ENCODE results near the gene NUP43.
"Not testable (repeated sequence)": the region's sequence is repeated elsewhere in the genome, so short reads cannot be mapped to it uniquely, and the experiment has no call there.

The NUP43 gene

DNA sequence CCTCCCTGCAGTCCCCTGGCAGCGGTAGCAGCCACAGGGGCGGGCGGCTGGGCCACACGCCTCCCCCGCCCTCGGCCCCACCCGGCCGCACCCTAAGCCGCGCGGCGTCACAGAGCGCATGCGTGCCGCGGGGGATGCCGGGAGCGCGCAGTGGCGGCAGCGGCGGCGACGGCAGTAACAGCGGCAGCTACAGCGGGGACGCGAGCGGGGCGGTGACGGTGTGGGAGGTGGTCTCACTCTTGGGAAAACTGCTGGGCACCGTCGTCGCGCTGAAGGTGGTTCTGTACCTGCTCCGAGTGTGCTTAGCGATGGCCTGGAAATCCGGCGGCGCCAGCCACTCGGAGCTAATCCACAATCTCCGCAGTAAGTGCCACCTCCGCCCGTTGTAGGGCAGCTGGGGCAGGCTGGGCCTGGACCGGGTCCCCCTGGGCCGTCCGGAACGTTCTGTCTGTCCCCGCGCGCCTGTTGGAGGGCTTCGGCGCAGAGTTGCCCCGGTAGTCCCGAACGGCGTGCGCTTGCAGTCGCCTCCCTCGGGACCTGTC is 3.3 kb upstream of the NUP43 start, which contains the start of gene PCMT1:
Gene PCMT1, plus strand, starts transcription at position 148 of the 542 bp plus-strand sequence. Its CDS starts 161 bp downstream, at position 309.
- peak; percentile 74 to 87 (median 83) for DNase-seq (ENCODE audit: low read depth in 3 of 3, low spot score in 1 of 3)

- not testable (repeated sequence) for DNase-seq (ENCODE audit: low read depth in 3 of 3, low spot score in 1 of 3)
Measured at GRCh38 chr6:149749082-149749593, 2.8 kb upstream of the NUP43 start.

DNA sequence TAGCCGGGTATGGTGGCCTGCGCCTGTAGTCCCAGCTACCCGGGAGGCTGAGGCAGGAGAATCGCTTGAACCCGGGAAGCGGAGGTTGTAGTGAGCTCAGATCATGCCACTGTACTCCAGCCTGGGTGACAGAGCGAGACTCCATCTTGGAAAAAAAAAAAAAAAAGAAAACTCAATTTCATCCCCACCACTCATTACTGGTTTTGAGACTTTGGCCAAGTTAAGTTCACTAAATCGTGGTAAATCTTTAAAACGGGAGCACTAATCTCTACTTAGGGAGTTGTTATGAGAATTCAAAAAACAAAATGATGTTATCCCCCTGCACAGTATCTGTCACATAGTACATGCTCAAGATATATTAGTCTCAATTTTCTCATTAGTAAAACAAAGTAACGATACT is 1.1 kb downstream of the NUP43 start:
- not testable (repeated sequence) for DNase-seq (ENCODE audit: low read depth in 3 of 3, low spot score in 1 of 3)

- no peak for DNase-seq (ENCODE audit: low read depth in 3 of 3, low spot score in 1 of 3)
Measured at GRCh38 chr6:149734915-149735314, 11.4 kb downstream of the NUP43 start.

GRCh38 chr6:149733089-149733720 is 13.1 kb downstream of the NUP43 start:
- no peak for DNase-seq (ENCODE audit: low read depth in 3 of 3, low spot score in 1 of 3)

- no peak for DNase-seq (ENCODE audit: low read depth in 3 of 3, low spot score in 1 of 3)
Measured at GRCh38 chr6:149729824-149730223, 16.5 kb downstream of the NUP43 start.

DNA sequence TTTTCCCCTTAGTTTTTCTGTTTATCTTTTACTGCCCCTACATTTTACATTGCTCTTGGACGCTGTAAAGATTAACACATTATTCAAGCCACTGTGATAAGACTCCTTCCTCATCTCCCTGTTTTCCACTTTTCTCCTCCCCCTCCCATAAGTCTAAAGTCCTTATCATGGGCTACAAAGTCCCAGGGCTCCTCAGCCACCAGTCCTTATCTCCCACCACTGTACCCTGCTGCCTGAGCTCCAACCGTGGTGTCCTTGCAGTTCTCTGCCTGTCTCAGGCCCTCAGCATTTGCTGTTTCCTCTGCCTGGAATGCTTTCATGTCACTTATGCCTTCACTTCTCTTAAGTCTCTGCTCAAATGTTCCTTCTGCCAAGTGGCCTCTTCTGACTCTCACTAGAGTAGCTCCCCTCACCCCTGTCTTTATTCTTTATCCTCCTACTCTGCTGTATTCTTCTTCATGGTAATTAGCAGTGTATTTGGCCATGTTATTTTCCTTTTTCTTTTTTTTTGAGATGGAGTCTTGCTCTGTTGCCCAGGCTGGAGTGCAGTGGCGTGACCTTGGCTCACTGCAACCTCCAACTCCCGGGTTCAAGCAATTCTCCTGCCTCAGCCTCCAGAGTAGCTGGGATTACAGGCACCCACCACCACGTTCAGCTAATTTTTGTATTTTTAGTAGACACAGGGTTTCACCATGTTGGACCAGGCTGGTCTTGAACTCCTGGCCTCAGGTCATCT is 17.7 kb downstream of the NUP43 start:
- DNase-seq (ENCODE audit: low read depth in 3 of 3, low spot score in 1 of 3), result no peak

GRCh38 chr6:149727793-149728498 is 18.4 kb downstream of the NUP43 start:
- no peak for DNase-seq (ENCODE audit: low read depth in 3 of 3, low spot score in 1 of 3)

DNA sequence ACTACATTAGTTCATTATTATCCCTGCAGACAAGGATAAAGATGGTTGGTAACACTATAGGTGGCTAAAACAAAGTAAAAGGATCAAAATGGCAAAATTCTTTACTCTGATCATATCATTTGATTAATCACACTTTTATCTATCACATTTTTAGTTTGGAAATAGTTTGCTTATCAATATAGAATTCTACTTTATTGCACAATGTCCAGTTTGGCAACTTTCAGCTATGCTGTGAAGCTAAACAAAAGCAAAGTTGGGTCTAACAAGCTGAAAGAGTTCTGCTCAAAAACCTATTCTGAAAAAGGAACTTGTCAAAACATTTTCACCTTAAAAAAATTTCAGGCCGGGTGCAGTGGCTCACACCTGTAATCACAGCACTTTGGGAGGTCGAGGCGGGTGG is 20.5 kb downstream of the NUP43 start:
- DNase-seq (ENCODE audit: low read depth in 3 of 3, low spot score in 1 of 3), result no peak

GRCh38 chr6:149723771-149724417 is 22.4 kb downstream of the NUP43 start:
- no peak for DNase-seq (ENCODE audit: low read depth in 3 of 3, low spot score in 1 of 3)

DNA sequence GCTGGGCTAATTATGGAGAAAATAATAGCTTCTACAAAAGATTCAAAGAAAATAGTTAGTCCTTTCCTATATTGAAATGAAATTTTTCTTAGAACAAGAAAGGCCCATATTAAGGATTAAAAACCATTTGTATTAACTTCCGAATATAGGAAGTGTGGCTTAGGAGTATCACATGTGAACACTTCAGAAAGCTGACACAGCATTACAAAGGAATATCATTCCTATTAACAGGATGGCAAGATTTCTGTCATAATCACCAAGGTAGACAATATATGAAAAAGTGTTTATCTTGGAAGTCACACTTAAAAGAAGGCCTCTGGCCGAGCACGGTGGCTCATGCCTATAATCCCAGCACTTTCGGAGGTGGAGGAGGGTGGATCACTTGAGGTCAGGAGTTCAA is 23.1 kb downstream of the NUP43 start:
- DNase-seq (ENCODE audit: low read depth in 3 of 3, low spot score in 1 of 3), result no peak

DNA sequence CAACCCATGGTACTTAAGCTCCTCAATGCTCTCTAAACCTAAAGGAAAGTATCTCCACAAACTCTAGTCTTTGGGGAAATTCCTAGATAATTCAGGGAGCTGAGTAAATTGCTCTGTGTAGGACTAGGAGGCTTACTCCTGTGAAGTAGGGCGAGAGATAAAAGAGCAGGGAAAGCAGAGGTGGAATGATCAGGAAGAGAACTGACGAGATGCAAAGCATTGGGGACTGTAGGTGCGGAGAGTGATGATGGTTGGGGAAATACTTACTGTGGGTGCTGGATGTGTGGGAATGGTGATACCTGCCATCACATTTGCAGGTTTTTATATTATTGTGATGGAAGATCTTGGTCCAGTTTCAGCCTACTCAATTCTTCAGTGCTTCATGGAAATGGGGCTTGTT is 26.8 kb downstream of the NUP43 start:
- DNase-seq (ENCODE audit: low read depth in 3 of 3, low spot score in 1 of 3), result no peak

- DNase-seq (ENCODE audit: low read depth in 3 of 3, low spot score in 1 of 3), result peak; percentile 68 to 87 (median 76)
Measured at GRCh38 chr6:149717588-149718458, 28.5 kb downstream of the NUP43 start, which contains the start of gene LATS1. TSS of gene LATS1 (minus strand) at chr6:149718101. CDS start at chr6:149702126, 15,975 bp downstream.

GRCh38 chr6:149717255-149717587 is 29.1 kb downstream of the NUP43 start:
- DNase-seq (ENCODE audit: low read depth in 3 of 3, low spot score in 1 of 3), result no peak

DNA sequence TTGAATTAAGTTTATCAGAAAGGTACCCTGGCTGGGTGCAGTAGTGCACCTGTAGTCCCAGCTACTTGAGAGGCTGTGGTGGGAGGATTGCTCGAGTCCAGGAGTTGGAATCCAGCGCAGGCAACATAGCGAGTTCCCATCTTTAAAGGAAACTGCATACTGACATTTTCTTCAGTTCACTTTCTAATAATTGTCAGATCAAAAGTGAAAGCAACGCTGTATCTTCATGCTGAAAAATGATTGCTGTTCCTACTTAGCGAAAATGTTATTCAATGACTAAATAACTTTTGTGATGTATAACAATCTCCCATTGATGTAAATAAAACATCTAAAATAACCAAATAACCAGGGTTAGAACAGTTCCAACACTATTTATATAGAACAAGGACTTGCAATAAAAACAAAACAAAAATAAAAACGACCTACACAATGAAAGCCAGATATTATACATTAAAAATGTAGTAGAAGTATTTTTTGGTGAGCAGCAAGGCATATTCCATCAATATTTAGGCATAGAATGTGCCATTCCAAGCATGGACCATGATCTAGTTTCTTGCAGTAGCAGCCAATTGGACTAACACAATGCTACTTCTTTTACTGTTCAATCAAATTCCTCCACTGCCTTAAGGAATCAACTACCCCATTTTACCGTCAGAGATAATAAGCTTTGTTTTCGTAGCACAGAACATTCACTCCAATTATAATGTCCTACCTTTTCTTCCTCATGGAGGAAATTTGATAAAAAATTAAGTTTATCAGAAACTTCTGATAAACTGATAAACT is 30.0 kb downstream of the NUP43 start:
- DNase-seq (ENCODE audit: low read depth in 3 of 3, low spot score in 1 of 3), result no peak

DNA sequence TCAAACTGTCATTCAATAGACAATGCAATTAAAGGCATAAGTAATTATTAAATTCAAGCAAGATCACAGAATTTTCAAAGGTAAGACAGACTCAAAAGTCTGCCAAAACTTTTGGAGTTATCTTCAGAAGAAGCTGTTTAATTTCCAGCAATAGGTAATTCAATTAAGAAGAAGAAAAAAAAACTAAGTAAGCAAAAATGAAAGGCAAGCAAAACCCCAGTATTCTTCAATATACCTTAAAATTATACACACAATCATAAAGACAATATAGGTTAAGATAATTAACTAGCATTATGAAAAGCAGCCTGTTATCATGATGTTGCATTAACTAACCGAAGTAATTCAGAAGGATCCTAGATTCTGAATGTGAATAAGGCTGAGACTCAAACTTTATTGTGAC is 31.9 kb downstream of the NUP43 start:
- DNase-seq (ENCODE audit: low read depth in 3 of 3, low spot score in 1 of 3), result no peak

- no peak for DNase-seq (ENCODE audit: low read depth in 3 of 3, low spot score in 1 of 3)
Measured at GRCh38 chr6:149711711-149712110, 34.6 kb downstream of the NUP43 start.

- DNase-seq (ENCODE audit: low read depth in 3 of 3, low spot score in 1 of 3), result no peak
Measured at GRCh38 chr6:149701714-149702113, 44.6 kb downstream of the NUP43 start.

DNA sequence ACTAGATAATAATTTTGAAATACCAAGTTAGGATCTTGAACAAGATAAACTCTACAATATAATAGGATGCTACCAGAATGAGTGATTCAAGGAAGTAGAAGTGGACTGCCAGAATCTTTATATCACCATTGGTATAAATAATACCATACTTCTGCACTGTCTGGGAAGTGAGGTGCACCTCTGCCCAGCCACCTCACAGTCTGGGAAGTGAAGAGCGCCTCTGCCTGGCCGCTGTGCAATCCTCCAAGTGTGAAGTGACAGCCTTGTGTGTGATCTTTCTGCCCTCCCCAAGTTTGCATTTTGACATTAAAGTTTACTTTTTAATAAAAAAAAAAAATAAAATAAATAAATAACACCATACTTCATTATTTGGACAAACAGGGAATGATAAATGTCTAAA is 47.2 kb downstream of the NUP43 start:
- DNase-seq (ENCODE audit: low read depth in 3 of 3, low spot score in 1 of 3), result no peak

Measured in stimulated activated CD4-positive, alpha-beta T cell treated with anti-CD3 and anti-CD28 coated beads, TNF-alpha, amount 100 ng/mL, for 1 hour (primary cell).